Spleen (tissue), 11 donors: ENCODE measurements around the gene RAD51B. TPM values are rescaled to one million over a fixed set of nuclear protein-coding genes. Genes with fewer than 3 reads are reported as not detected.

ENCODE experiments used
- DNase-seq: peaks from one replicate; pipeline ENCODE4 v3.0.0-alpha.2; 2020
- H3K27ac ChIP-seq, 8 donors: fragments of 200-600 bp; sonication (generic) in 7 of 8; 1 replicate in 4 of 8; 2 replicates in 4 of 8; pipeline versions ENCODE4 v1.5.0 to v1.8.0; 2016 to 2021; ENCODE audit warnings: inconsistent platforms in 4 of 8, mild to moderate bottlenecking in 4 of 8, moderate library complexity in 1 of 8
- H3K27me3 ChIP-seq, 7 donors: fragments of 200-600 bp; sonication (generic) in 6 of 7; replicated peaks in 1 of 7; 1 replicate in 4 of 7; 2 replicates in 3 of 7; pipeline versions ENCODE4 v1.5.0 to v1.8.0; 2016 to 2021; ENCODE audit warnings: inconsistent platforms in 3 of 7, mild to moderate bottlenecking in 1 of 7
- H3K36me3 ChIP-seq, 6 donors: fragments of 200-600 bp; sonication (generic) in 5 of 6; 1 replicate in 4 of 6; 2 replicates in 2 of 6; pipeline versions ENCODE4 v1.5.0 to v1.8.0; 2016 to 2021; ENCODE audit warnings: inconsistent platforms in 2 of 6
- H3K4me1 ChIP-seq, 6 donors: fragments of 200-600 bp; sonication (generic) in 5 of 6; 1 replicate in 3 of 6; 2 replicates in 3 of 6; pipeline versions ENCODE4 v1.5.0 to v1.8.0; 2016 to 2021; ENCODE audit warnings: inconsistent platforms in 3 of 6
- H3K4me3 ChIP-seq, 8 donors: fragments of 200-600 bp; sonication (generic) in 7 of 8; 1 replicate in 4 of 8; 2 replicates in 4 of 8; pipeline versions ENCODE4 v1.5.0 to v1.8.0; 2016 to 2021; ENCODE audit warnings: inconsistent platforms in 4 of 8, mild to moderate bottlenecking in 4 of 8, moderate library complexity in 2 of 8
- H3K9me3 ChIP-seq, 8 donors: fragments of 200-600 bp; sonication (generic) in 7 of 8; 1 replicate in 4 of 8; 2 replicates in 4 of 8; pipeline versions ENCODE4 v1.5.0 to v1.8.0; 2016 to 2021; ENCODE audit warnings: inconsistent platforms in 4 of 8
- CTCF ChIP-seq, 11 experiments: fragments of 200-600 bp in 7 of 11; fragments of 450-650 bp in 4 of 11; sonication (generic) in 4 of 11; IDR thresholded peaks in 8 of 11; conservative IDR thresholded peaks in 3 of 11; 1 replicate in 7 of 11; 2 replicates in 4 of 11; pipeline versions ENCODE4 v1.4.0 to v1.8.0; 2016 to 2021; ENCODE audit warnings: antibody characterized with exemption in 11 of 11, inconsistent platforms in 4 of 11, mild to moderate bottlenecking in 1 of 11
- POLR2A ChIP-seq, 3 donors: fragments of 450-650 bp; IDR thresholded peaks; one replicate each; pipeline ENCODE4 v1.5.1; 2017; ENCODE audit warnings: antibody characterized with exemption in 3 of 3, mild to moderate bottlenecking in 1 of 3
- POLR2AphosphoS5 ChIP-seq, 3 donors: sonication (generic); formaldehyde crosslinking; IDR thresholded peaks; one replicate each; pipeline ENCODE4 v1.5.1; 2017; ENCODE audit warnings: antibody characterized with exemption in 3 of 3
- WGBS, 5 donors: extraction: QIAGEN DNeasy Blood & Tissue Kit in 3 of 5; methylation state at CpG; one replicate each; pipeline versions ENCODE4 v1.1.5 to v1.1.7; 2013 to 2018; 5-methylcytosine and 5-hydroxymethylcytosine counted together
- intact Hi-C: fragments of 100-400 bp; cut with DNase I; formaldehyde crosslinking; loops from one replicate; pipeline ENCODE4 v1.15.0; 2023; ENCODE audit warnings: low total_unique reads
- polyA plus RNA-seq, 3 donors: library from polyadenylated mRNA; stranded (reverse); fragments of 200-250 nt; gene quantifications; one replicate each; pipeline ENCODE4 v1.2.1, GENCODE V29; 2013
- total RNA-seq, 7 donors: library from RNA; depleted of rRNA in 3 of 7; stranded (reverse); fragments of >200 nt in 3 of 7; fragmentation: NEBNext Ultra II Directional in 4 of 7; extraction: Animal tissue kit (Norgen Biotek cat#: 25700) in 4 of 7; gene quantifications; one replicate each; pipeline versions ENCODE4 v1.1.0 to v1.2.1, GENCODE V29; 2016 to 2021
- donor health status: healthy with polysubstance abuse.
- donor health status: DM: no; HTN: no; CAD: no; lungs with moderate emphysema.
- donor health status: DM: no; HTN: no; CAD: no.
- donor health status: Bipolar disorder and iron deficiency.
- donor health status: healthy.
- donor health status: DM: no; HTN: no; CAD: no.
- donor health status: DM: yes; HTN: yes; CAD: no.

RAD51B gene
- total and polyA plus RNA-seq, 10 donors: 4.2 to 43.7 (median 29.8) TPM

DNA sequence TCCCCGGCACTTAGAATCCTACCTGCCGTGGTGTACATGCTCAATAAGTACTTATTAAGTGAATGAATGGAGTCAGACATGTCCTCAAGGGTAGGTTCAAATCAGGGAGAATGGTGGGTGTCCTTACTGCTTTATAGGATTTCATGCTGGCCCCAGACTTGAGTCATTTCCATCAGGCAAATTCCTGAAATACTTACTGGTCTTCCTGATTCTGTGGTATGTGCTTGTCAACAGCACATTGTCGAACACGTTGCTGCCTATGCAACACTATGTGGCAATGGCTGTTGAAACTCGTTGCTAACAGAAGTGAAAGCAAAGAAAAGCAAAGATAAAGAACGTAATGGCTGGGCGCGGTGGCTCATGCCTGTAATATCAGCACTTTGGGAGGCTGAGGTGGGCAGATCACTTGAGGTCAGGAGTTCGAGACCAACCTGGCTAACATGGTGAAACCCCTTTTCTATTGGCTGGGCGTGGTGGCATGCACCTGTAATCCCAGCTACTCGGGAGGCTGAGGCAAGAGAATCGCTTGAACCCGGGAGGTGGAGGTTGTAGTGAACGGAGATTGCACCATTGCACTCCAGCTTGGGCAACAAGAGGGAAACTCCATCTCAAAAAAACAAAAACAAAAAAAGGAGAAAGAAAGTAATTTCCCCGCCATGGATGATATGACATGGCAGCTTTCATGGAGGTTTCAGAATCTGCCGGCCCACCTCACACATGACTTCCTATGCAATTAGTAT, 758.4 kb downstream of the RAD51B start:
- no peak for TF ChIP-seq CTCF (IDR thresholded peaks at IDR 0.05 in 8 of 11, conservative IDR thresholded peaks at IDR 0.05 in 3 of 11)
- peak in 1 of 3 donors; percentile 78 for TF ChIP-seq POLR2AphosphoS5 (IDR thresholded peaks at IDR 0.05)
- H3K9me3 ChIP-seq: peaks cover 0 to 4% (median 0%) of the 10 kb centered on the region in 8 donors
- H3K4me1 ChIP-seq: peaks cover 0 to 45% (median 26%) of the 10 kb centered on the region in 6 donors
- H3K4me3 ChIP-seq: peak overlapping the region in 1 of 8 donors; percentile 54
- 51 to 86% (median 64%) methylated on average over 16 of the region's 16 CpGs for WGBS, 5 donors
- H3K27ac ChIP-seq: peak overlapping the region in 7 of 8 donors; percentile 64 to 91 (median 78)
- no peaks in the 10 kb centered on the region for H3K27me3 ChIP-seq
- H3K36me3 ChIP-seq: no peaks in the 10 kb centered on the region
- intact Hi-C loops: no loop called here
- DNase-seq: peak; percentile 82

GRCh38 chr14:68578597-68578996, 759.0 kb downstream of the RAD51B start:
- Histone ChIP-seq H3K9me3 (peaks cover 0 to 4% (median 0%) of the 10 kb centered on the region in 8 donors), H3K4me1 (peaks cover 0 to 45% (median 26%) of the 10 kb centered on the region in 6 donors), H3K27me3 (no peaks in the 10 kb centered on the region), H3K4me3 (peak overlapping the region in 1 of 8 donors; percentile 54), H3K36me3 (no peaks in the 10 kb centered on the region), H3K27ac (peak overlapping the region in 7 of 8 donors; percentile 64 to 91 (median 78))
- no peak for DNase-seq
- no peak for TF ChIP-seq POLR2AphosphoS5 (IDR thresholded peaks at IDR 0.05)
- TF ChIP-seq CTCF (IDR thresholded peaks at IDR 0.05 in 8 of 11, conservative IDR thresholded peaks at IDR 0.05 in 3 of 11): no peak
- no peak for TF ChIP-seq POLR2A (IDR thresholded peaks at IDR 0.05)
- intact Hi-C loops: no loop called here
- 68 to 95% (median 92%) methylated on average over 2 of the region's 2 CpGs for WGBS, 5 donors

GRCh38 chr14:68580096-68580645, 760.6 kb downstream of the RAD51B start:
- Histone ChIP-seq H3K4me3 (no peak overlapping the region), H3K27me3 (no peaks in the 10 kb centered on the region), H3K9me3 (peaks cover 0 to 4% (median 0%) of the 10 kb centered on the region in 8 donors), H3K4me1 (peaks cover 0 to 36% (median 18%) of the 10 kb centered on the region in 6 donors), H3K27ac (peak overlapping the region in 1 of 8 donors; percentile 91), H3K36me3 (no peaks in the 10 kb centered on the region)
- intact Hi-C loops: no loop called here
- 86 to 93% (median 87%) methylated on average over 9 of the region's 9 CpGs for WGBS, 5 donors
- TF ChIP-seq POLR2A (IDR thresholded peaks at IDR 0.05) (no peak), CTCF (IDR thresholded peaks at IDR 0.05 in 8 of 11, conservative IDR thresholded peaks at IDR 0.05 in 3 of 11) (no peak), POLR2AphosphoS5 (IDR thresholded peaks at IDR 0.05) (no peak)
- no peak for DNase-seq

DNA sequence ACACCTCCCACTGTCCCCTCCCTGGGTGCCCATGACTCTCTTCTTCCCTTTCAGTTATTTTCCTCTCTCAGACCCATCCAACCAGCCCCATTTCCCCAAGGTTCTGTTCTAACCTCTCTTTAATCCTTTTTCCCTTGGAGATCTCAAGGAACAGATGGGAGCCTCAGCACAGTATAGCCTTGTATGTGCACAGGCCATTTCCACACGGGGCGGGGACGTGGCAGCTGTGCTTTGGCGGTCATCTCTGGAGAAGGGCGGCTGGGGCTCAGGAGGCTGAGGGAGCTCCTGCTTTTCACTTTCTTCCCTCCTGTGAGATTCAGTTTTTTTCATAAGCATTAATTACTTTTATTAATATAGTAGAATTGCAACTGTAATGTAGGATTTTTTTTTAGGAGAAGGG, 761.1 kb downstream of the RAD51B start:
- Histone ChIP-seq H3K4me3 (no peak overlapping the region), H3K4me1 (peaks cover 0 to 32% (median 14%) of the 10 kb centered on the region in 6 donors), H3K9me3 (peaks cover 0 to 4% (median 0%) of the 10 kb centered on the region in 8 donors), H3K36me3 (no peaks in the 10 kb centered on the region), H3K27me3 (no peaks in the 10 kb centered on the region), H3K27ac (peak overlapping the region in 1 of 8 donors; percentile 91)
- 89 to 99% (median 96%) methylated on average over 5 of the region's 5 CpGs for WGBS, 5 donors
- intact Hi-C loops: no loop called here
- TF ChIP-seq POLR2AphosphoS5 (IDR thresholded peaks at IDR 0.05) (no peak), POLR2A (IDR thresholded peaks at IDR 0.05) (no peak), CTCF (IDR thresholded peaks at IDR 0.05 in 8 of 11, conservative IDR thresholded peaks at IDR 0.05 in 3 of 11) (no peak)
- no peak for DNase-seq
